ENCODE data around the gene TAF1. TPM values are rescaled to one million over a fixed set of nuclear protein-coding genes. Genes with fewer than 3 reads are reported as not detected.

The TAF1 gene
- total and polyA plus RNA-seq, 2 experiments from 2014 or later = 6.7 to 26.9 TPM

- Histone ChIP-seq H3K27me3 (ENCODE audit: insufficient read depth) (no peaks in the 10 kb centered on the region), H3K4me3 (no peak overlapping the region), H3F3A (replicated peaks; ENCODE audit: low read depth) (no peaks in the 10 kb centered on the region), H4K20me1 (replicated peaks; ENCODE audit: insufficient read depth) (no peaks in the 10 kb centered on the region), H3K4me2 (no peak overlapping the region), H3K79me2 (replicated peaks; ENCODE audit: insufficient read depth) (no peaks in the 10 kb centered on the region), H3K9me2 (ENCODE audit: insufficient read depth) (no peaks in the 10 kb centered on the region), H3K36me3 (ENCODE audit: insufficient read depth) (no peaks in the 10 kb centered on the region), H2AFZ (no peak overlapping the region), H3K27ac (ENCODE audit: low read depth) (no peak overlapping the region), H3K4me1 (ENCODE audit: insufficient read depth) (no peaks in the 10 kb centered on the region)
- DNase-seq (ENCODE audit: low spot score) (no peak), ATAC-seq (no peak; the same call in 2 of the 3 replicates)
- Mint-ChIP-seq H3K4me1 (no peaks in the 10 kb centered on the region), H3K27me3 (ENCODE audit: insufficient read depth, low read depth, poor library complexity) (no peaks in the 10 kb centered on the region), H3K36me3 (ENCODE audit: low read depth) (no peaks in the 10 kb centered on the region; the same call in 2 of the 3 replicates), H3K9me3 (no peaks in the 10 kb centered on the region; the same call in 2 of the 3 replicates), H3K4me3 (no peak overlapping the region), H3K27ac (no peak overlapping the region)
- no peak for TF ChIP-seq CTCF (conservative IDR thresholded peaks at IDR 0.05; ENCODE audit: low read depth in 2 of 2)
- TF ChIP-seq REST (IDR thresholded peaks at IDR 0.05; ENCODE audit: unreplicated experiment) = no peak
- no peak for TF ChIP-seq JUNB (IDR thresholded peaks at IDR 0.05; ENCODE audit: unreplicated experiment)
- no peak for TF ChIP-seq POLR2AphosphoS5 (IDR thresholded peaks at IDR 0.05; ENCODE audit: low read depth)
- TF ChIP-seq EZH2 (IDR thresholded peaks at IDR 0.05; ENCODE audit: low read depth, unreplicated experiment) = no peak
- TF ChIP-seq NANOG (IDR thresholded peaks at IDR 0.05; ENCODE audit: borderline replicate concordance) = no peak
- TF ChIP-seq CREB1 (CRISPR knock-in tag; IDR thresholded peaks at IDR 0.05; ENCODE audit: low read depth) = no peak
These were observed 109.8 kb downstream of the TAF1 start for GRCh38 chrX:71475785-71476540.

- no peak overlapping the region for H3K4me3 Mint-ChIP-seq
- Histone ChIP-seq H3K27me3 (ENCODE audit: insufficient read depth) (no peaks in the 10 kb centered on the region), H3K9me2 (ENCODE audit: insufficient read depth) (no peaks in the 10 kb centered on the region), H4K20me1 (replicated peaks; ENCODE audit: insufficient read depth) (no peaks in the 10 kb centered on the region), H3K4me3 (no peak overlapping the region), H3F3A (replicated peaks; ENCODE audit: low read depth) (no peaks in the 10 kb centered on the region), H3K27ac (ENCODE audit: low read depth) (no peak overlapping the region), H3K4me2 (no peak overlapping the region), H3K4me1 (ENCODE audit: insufficient read depth) (no peaks in the 10 kb centered on the region), H3K79me2 (replicated peaks; ENCODE audit: insufficient read depth) (no peaks in the 10 kb centered on the region), H2AFZ (no peak overlapping the region), H3K36me3 (ENCODE audit: insufficient read depth) (no peaks in the 10 kb centered on the region)
- H3K27ac Mint-ChIP-seq = no peak overlapping the region
- no peaks in the 10 kb centered on the region for H3K27me3 Mint-ChIP-seq (ENCODE audit: insufficient read depth, low read depth, poor library complexity)
- H3K4me1 Mint-ChIP-seq = no peaks in the 10 kb centered on the region
- no peaks in the 10 kb centered on the region for H3K36me3 Mint-ChIP-seq (ENCODE audit: low read depth)
- DNase-seq (ENCODE audit: low spot score) = no peak
- ATAC-seq = no peak
- no peaks in the 10 kb centered on the region for H3K9me3 Mint-ChIP-seq
- TF ChIP-seq ZNF331 (CRISPR knock-in tag; IDR thresholded peaks at IDR 0.05; ENCODE audit: low read depth) (no peak), ETS1 (IDR thresholded peaks at IDR 0.05) (no peak), EZH2phosphoT487 (IDR thresholded peaks at IDR 0.05; ENCODE audit: unreplicated experiment) (no peak), CTCF (conservative IDR thresholded peaks at IDR 0.05; ENCODE audit: low read depth in 2 of 2) (no peak), POLR2AphosphoS5 (IDR thresholded peaks at IDR 0.05; ENCODE audit: low read depth) (no peak)
These were observed 116.2 kb downstream of the TAF1 start for GRCh38 chrX:71482228-71482958.
